GM23338 (cell line): ENCODE measurements around the gene TAS2R1. TPM values are rescaled to one million over a fixed set of nuclear protein-coding genes. Genes with fewer than 3 reads are reported as not detected.
"Not testable (repeated sequence)": the region's sequence is repeated elsewhere in the genome, so short reads cannot be mapped to it uniquely, and the experiment has no call there.

ENCODE experiments used
- ATAC-seq: fragments of 200-7000 bp; cut with Tn5 transposase; 3 replicates; pipeline ENCODE4 v1.9.1; 2020
- DNase-seq: peaks from one replicate; pipeline ENCODE4 v3.0.0-alpha.2; 2015; ENCODE audit warnings: low spot score
- H2AFZ ChIP-seq: fragments of 200-600 bp; sonication (generic); 2 replicates; pipeline ENCODE4 v1.8.0; 2016; ENCODE audit warnings: antibody characterized with exemption, mild to moderate bottlenecking, moderate library complexity
- H3F3A ChIP-seq: fragments of 200-600 bp; sonication (generic); replicated peaks from 2 replicates; pipeline ENCODE4 v1.8.0; 2017; ENCODE audit warnings: antibody characterized with exemption, mixed run types, low read depth
- H3K27ac ChIP-seq: fragments of 200-600 bp; sonication (generic); 2 replicates; pipeline ENCODE4 v1.6.1; 2016; ENCODE audit warnings: low read depth
- H3K27me3 ChIP-seq: fragments of 200-600 bp; sonication (generic); 2 replicates; pipeline ENCODE4 v1.8.0; 2016; ENCODE audit warnings: mild to moderate bottlenecking, mixed run types, moderate library complexity; ENCODE audit not compliant: insufficient read depth
- H3K36me3 ChIP-seq: fragments of 200-600 bp; sonication (generic); 2 replicates; pipeline ENCODE4 v1.8.0; 2016; ENCODE audit warnings: mild to moderate bottlenecking; ENCODE audit not compliant: insufficient read depth
- H3K4me1 ChIP-seq: fragments of 200-600 bp; sonication (generic); 2 replicates; pipeline ENCODE4 v1.8.0; 2016; ENCODE audit warnings: mild to moderate bottlenecking, moderate library complexity; ENCODE audit not compliant: insufficient read depth
- H3K4me2 ChIP-seq: fragments of 200-600 bp; sonication (generic); 2 replicates; pipeline ENCODE4 v1.7.1; 2017; ENCODE audit warnings: mixed run types
- H3K4me3 ChIP-seq: fragments of 200-600 bp; sonication (generic); 2 replicates; pipeline ENCODE4 v1.6.1; 2016; ENCODE audit warnings: mixed run types
- H3K79me2 ChIP-seq: fragments of 200-600 bp; sonication (generic); replicated peaks from 2 replicates; pipeline ENCODE4 v1.8.0; 2017; ENCODE audit warnings: mild to moderate bottlenecking; ENCODE audit not compliant: insufficient read depth
- H3K9me2 ChIP-seq: fragments of 200-600 bp; sonication (generic); 2 replicates; pipeline ENCODE4 v1.8.0; 2017; ENCODE audit not compliant: insufficient read depth
- H4K20me1 ChIP-seq: fragments of 200-600 bp; sonication (generic); replicated peaks from 2 replicates; pipeline ENCODE4 v1.8.0; 2017; ENCODE audit warnings: mild to moderate bottlenecking; ENCODE audit not compliant: insufficient read depth
- H3K27ac Mint-ChIP-seq: 2 replicates; pipeline ENCODE4 v1.8.0; 2020; ENCODE audit warnings: inconsistent platforms, mild to moderate bottlenecking, moderate library complexity, mixed read lengths
- H3K27me3 Mint-ChIP-seq: 3 replicates; pipeline ENCODE4 v1.8.0; 2022; ENCODE audit warnings: low read depth, mild to moderate bottlenecking, moderate library complexity, mixed read lengths, inconsistent platforms; ENCODE audit not compliant: insufficient read depth, poor library complexity
- H3K36me3 Mint-ChIP-seq: 3 replicates; pipeline ENCODE4 v1.8.0; 2021; ENCODE audit warnings: low read depth, mild to moderate bottlenecking, inconsistent platforms, moderate library complexity, mixed read lengths
- H3K4me1 Mint-ChIP-seq: 3 replicates; pipeline ENCODE4 v1.8.0; 2020; ENCODE audit warnings: mild to moderate bottlenecking, inconsistent platforms, mixed read lengths
- H3K4me3 Mint-ChIP-seq: 3 replicates; pipeline ENCODE4 v1.8.0; 2021; ENCODE audit warnings: moderate library complexity, mild to moderate bottlenecking, inconsistent platforms, mixed read lengths
- H3K9me3 Mint-ChIP-seq: 3 replicates; pipeline ENCODE4 v1.8.0; 2020; ENCODE audit warnings: moderate library complexity, mild to moderate bottlenecking, inconsistent platforms, mixed read lengths
- CREB1 ChIP-seq: fragments of 250-450 bp; sonication (Bioruptor Pico); IDR thresholded peaks from 2 replicates; pipeline ENCODE4 v1.5.0; 2020; ENCODE audit warnings: low read depth, mild to moderate bottlenecking, moderate library complexity
- REST ChIP-seq: IDR thresholded peaks from one replicate; pipeline ENCODE4 v1.6.1; 2018; ENCODE audit warnings: antibody characterized with exemption; ENCODE audit not compliant: unreplicated experiment
- ZNF114 ChIP-seq: fragments of 250-450 bp; sonication (Bioruptor Pico); IDR thresholded peaks from 2 replicates; pipeline ENCODE4 v1.5.0; 2020; ENCODE audit warnings: mild to moderate bottlenecking, moderate library complexity
- ZNF331 ChIP-seq: fragments of 250-450 bp; sonication (Bioruptor Pico); IDR thresholded peaks from 2 replicates; pipeline ENCODE4 v1.5.0; 2020; ENCODE audit warnings: low read depth, mild to moderate bottlenecking, moderate library complexity
- ZNF462 ChIP-seq: fragments of 250-450 bp; sonication (Bioruptor Pico); IDR thresholded peaks from 2 replicates; pipeline ENCODE4 v1.5.0; 2020; ENCODE audit warnings: mild to moderate bottlenecking, moderate library complexity
- polyA plus RNA-seq: library from polyadenylated mRNA; unstranded; fragments of >200 nt; fragmentation: Nextera tagmentation; extraction: Ambion mirVana; gene quantifications from 2 replicates; pipeline ENCODE4 v1.2.1, GENCODE V29; 2016
- total RNA-seq: library from RNA; depleted of rRNA; stranded (reverse); fragments of >200 nt; shearing (Covaris generic); gene quantifications from 2 replicates; pipeline ENCODE4 v1.2.3, GENCODE V29; 2014

TAS2R1 gene
- total and polyA plus RNA-seq, 2 experiments from 2014 or later: 0.19 TPM; not detected in 1

GRCh38 chr5:9599391-9599790 lies 30.8 kb downstream of the TAS2R1 start:
- peaks cover 16% of the 10 kb centered on the region for H3K9me2 ChIP-seq
- Mint-ChIP-seq H3K4me3 (no peak overlapping the region), H3K36me3 (no peaks in the 10 kb centered on the region), H3K27ac (no peak overlapping the region), H3K27me3 (no peaks in the 10 kb centered on the region), H3K9me3 (no peaks in the 10 kb centered on the region), H3K4me1 (peaks cover 34% of the 10 kb centered on the region)
- no peaks in the 10 kb centered on the region for H3K79me2 ChIP-seq
- no peak overlapping the region for H3K4me2 ChIP-seq
- H3K27me3 ChIP-seq: no peaks in the 10 kb centered on the region
- H3K4me1 ChIP-seq: peaks cover 11% of the 10 kb centered on the region
- H3K36me3 ChIP-seq: no peaks in the 10 kb centered on the region
- no peaks in the 10 kb centered on the region for H4K20me1 ChIP-seq
- no peak overlapping the region for H3K27ac ChIP-seq
- H3K4me3 ChIP-seq: no peak overlapping the region
- H3F3A ChIP-seq: no peaks in the 10 kb centered on the region
- H2AFZ ChIP-seq: no peak overlapping the region
- ATAC-seq (no peak), DNase-seq (no peak)
- TF ChIP-seq ZNF462 (CRISPR knock-in tag): no peak
- TF ChIP-seq REST: no peak
- no peak for TF ChIP-seq ZNF331 (CRISPR knock-in tag)
- no peak for TF ChIP-seq ZNF114 (CRISPR knock-in tag)
- TF ChIP-seq CREB1 (CRISPR knock-in tag): no peak

GRCh38 chr5:9598329-9598728 lies 31.8 kb downstream of the TAS2R1 start:
- H3K79me2 ChIP-seq, H4K20me1 ChIP-seq, H3K27me3 Mint-ChIP-seq, H3K4me3 ChIP-seq, H2AFZ ChIP-seq, DNase-seq, H3K27ac ChIP-seq, H3K9me3 Mint-ChIP-seq, H3K4me3 Mint-ChIP-seq, H3K27ac Mint-ChIP-seq, H3K9me2 ChIP-seq, H3K36me3 ChIP-seq, H3K36me3 Mint-ChIP-seq, H3K4me2 ChIP-seq, ATAC-seq, H3K27me3 ChIP-seq, H3F3A ChIP-seq: not testable (repeated sequence)
- H3K4me1 ChIP-seq: peaks cover 11% of the 10 kb centered on the region
- H3K4me1 Mint-ChIP-seq: peaks cover 34% of the 10 kb centered on the region

- DNase-seq, H3K4me3 ChIP-seq, H3K27ac Mint-ChIP-seq, H3K27ac ChIP-seq, H3K27me3 ChIP-seq, H4K20me1 ChIP-seq, H3F3A ChIP-seq, H3K27me3 Mint-ChIP-seq, H3K36me3 ChIP-seq, ATAC-seq, H3K79me2 ChIP-seq, H3K4me3 Mint-ChIP-seq, H3K9me2 ChIP-seq, H3K9me3 Mint-ChIP-seq, H3K4me2 ChIP-seq, H3K36me3 Mint-ChIP-seq, H2AFZ ChIP-seq: not testable (repeated sequence)
- H3K4me1 Mint-ChIP-seq: peaks cover 34% of the 10 kb centered on the region
- H3K4me1 ChIP-seq: peaks cover 11% of the 10 kb centered on the region
Observed at GRCh38 chr5:9597322-9597721, 32.8 kb downstream of the TAS2R1 start.
